Hematopoietic multipotent progenitor cell (in vitro differentiated cells): Measurements from ENCODE around the gene TAF1. TPM values are rescaled to one million over a fixed set of nuclear protein-coding genes. Genes with fewer than 3 reads are reported as not detected.
"Not testable (repeated sequence)": the region's sequence is repeated elsewhere in the genome, so short reads cannot be mapped to it uniquely, and the experiment has no call there.

Experiments
- DNase-seq, 3 donors: peaks; one replicate each; pipeline ENCODE4 v3.0.0-alpha.2; 2011 to 2015; ENCODE audit warnings: low read depth in 2 of 3, low spot score in 2 of 3
- total RNA-seq: library from RNA; depleted of rRNA; stranded (reverse); fragments of >200 nt; gene quantifications from one replicate; pipeline ENCODE4 v1.2.3, GENCODE V29; 2012

TAF1 gene
- total RNA-seq, 1 donor: 29.9 TPM

GRCh38 chrX:71438750-71439149 is 72.6 kb downstream of the TAF1 start:
- DNase-seq: no peak

DNA sequence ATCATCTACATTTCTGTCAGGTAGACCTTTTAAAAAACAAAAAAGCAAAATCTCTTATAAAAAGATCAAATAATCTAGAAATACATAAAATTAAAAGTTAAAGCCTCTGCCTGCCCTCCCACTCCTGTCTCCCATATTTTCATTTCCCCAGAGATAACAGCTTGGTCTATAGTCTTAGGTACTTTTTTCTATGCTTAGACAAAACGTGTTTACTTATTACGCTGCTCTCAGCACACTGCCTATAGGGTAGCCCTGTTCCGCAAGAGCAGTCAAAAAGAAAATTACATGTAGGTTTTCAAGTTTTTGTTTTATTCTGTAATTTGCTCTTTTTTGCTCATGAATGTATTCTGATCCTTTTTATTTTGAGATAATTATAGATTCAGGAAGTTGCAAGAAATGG is 73.3 kb downstream of the TAF1 start:
- DNase-seq: no peak

- no peak for DNase-seq
These were observed 73.7 kb downstream of the TAF1 start for GRCh38 chrX:71439896-71440295.

- no peak for DNase-seq
These were observed 74.2 kb downstream of the TAF1 start for GRCh38 chrX:71440401-71440800.

- not testable (repeated sequence) for DNase-seq
These were observed 75.7 kb downstream of the TAF1 start for GRCh38 chrX:71441809-71442208.

- DNase-seq: peak in 2 of 3 donors; percentile 23 to 43
These were observed 84.4 kb downstream of the TAF1 start for GRCh38 chrX:71450433-71451106.

- not testable (repeated sequence) for DNase-seq
These were observed 85.4 kb downstream of the TAF1 start for GRCh38 chrX:71451518-71451917.

- DNase-seq: no peak
These were observed 86.9 kb downstream of the TAF1 start for GRCh38 chrX:71453056-71453455.

- DNase-seq: no peak
These were observed 88.1 kb downstream of the TAF1 start for GRCh38 chrX:71454222-71454621.

GRCh38 chrX:71458866-71459265 is 92.7 kb downstream of the TAF1 start:
- no peak for DNase-seq

DNA sequence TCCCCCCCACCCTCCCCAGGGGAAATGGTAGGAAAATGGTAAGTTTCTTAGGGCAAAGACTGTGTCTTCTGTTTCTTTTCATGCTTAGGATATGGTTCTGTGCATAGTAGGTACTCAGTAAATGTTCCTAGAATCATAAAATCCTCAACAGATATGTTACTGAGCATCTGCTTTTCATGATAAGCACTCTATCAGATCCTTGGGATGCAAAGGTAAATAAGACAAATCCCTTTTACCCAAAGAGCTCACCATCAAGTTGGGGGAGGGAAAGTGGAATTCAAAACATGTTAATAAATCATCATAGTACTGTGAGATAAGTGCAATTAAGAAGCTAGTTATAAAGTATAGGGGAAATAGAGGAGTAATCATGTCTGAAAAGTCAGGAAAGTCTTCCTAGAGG is 98.8 kb downstream of the TAF1 start:
- DNase-seq: no peak

DNA sequence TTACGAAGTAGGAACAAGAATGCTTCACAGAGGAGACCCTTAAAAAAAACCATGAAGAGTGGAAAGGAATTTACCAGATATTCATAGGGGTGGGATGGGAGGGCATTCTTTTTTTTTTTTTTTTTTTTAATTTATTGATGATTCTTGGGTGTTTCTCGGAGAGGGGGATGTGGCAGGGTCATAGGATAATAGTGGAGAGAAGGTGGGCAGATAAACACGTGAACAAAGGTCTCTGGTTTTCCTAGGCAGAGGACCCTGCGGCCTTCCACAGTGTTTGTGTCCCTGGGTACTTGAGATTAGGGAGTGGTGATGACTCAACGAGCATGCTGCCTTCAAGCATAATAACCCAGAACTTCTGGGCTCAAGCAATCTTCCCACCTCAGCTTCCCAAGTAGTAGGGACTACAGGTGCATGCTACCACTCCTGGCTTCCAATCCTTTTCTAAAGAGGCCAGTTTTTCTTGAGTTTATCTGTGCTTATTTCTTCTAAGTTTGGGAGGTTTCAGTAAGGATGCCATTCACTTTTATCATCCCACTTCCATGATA is 100.9 kb downstream of the TAF1 start:
- DNase-seq: no peak

- no peak for DNase-seq
These were observed 109.8 kb downstream of the TAF1 start for GRCh38 chrX:71475785-71476540.

- DNase-seq: no peak
These were observed 116.2 kb downstream of the TAF1 start for GRCh38 chrX:71482228-71482958.

GRCh38 chrX:71487814-71488213 is 121.7 kb downstream of the TAF1 start:
- no peak for DNase-seq

GRCh38 chrX:71489540-71489939 is 123.4 kb downstream of the TAF1 start:
- DNase-seq: no peak

DNA sequence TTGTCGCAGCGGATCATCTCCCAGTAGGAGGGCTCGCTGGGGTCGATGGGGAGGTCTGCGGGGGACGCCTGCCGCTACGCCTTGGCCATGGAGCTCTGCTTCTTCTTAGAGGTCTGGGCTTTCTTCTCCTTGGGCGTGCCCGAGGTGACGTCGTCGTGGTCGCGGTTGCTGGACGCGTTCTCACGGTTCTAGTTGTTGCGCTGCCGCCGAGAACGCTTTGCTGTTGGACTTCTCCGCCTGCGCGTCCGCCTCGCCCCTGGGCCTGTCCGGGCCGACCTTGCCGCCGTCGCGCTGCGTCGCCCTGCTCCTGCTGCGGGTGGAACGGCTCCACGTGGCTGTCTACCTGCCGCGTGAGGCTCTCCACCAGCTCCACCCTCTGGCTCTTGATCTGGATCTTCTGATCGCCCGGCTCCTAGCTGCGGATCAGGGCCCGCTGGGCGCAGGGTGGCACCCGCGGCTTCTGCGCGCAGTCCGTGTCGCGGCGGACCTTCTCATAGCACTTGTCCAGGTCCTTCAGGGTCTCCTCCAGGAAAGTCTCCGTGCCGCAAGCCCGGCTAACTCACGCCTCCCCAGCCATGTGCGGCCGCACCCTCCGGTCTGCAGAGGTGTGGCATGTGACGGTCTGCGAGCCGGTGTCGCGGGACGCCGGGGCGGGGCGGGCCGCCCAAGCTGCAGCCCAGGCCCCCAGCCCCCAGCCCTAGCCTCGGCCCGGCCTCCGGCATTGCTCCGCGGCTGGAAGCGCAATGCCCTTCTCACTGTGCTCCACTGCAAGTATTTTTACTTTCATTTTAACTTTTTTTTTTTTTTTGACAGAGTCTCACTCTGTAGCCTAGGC is 126.3 kb downstream of the TAF1 start:
- DNase-seq: peak in 2 of 3 donors; percentile 33 to 39

DNA sequence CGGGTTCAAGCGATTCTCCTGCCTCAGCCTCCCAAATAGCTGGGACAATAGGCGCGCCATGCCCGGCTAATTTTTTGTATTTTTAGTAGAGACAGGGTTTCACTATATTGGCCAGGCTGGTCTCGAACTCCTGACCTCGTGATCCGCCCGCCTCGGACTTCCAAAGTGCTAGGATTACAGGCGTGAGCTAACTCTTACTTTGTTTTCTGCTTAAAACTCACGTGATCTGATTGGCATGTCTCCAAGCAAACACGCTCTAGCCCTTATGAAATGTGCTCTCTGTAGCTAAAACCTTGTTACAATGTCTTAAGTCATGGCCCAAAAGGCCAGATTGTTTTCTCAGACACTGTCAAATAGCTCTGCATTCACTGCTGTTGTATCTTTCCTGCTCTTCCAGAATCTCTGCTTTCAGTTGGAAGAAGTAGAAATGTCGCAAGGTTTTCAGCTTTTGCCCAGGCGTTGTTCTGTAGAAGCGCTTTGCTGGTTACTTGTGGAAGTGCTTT is 127.0 kb downstream of the TAF1 start:
- peak in 1 of 3 donors; percentile 4 for DNase-seq

- DNase-seq: not testable (repeated sequence)
These were observed 129.8 kb downstream of the TAF1 start for GRCh38 chrX:71495979-71496378.

- no peak for DNase-seq
These were observed 130.3 kb downstream of the TAF1 start for GRCh38 chrX:71496476-71496875.
